Thyroid gland (tissue), 4 donors: ENCODE data around the gene HIVEP2.

ENCODE experiments used
- POLR2A ChIP-seq, 2 donors: fragments of 450-650 bp; IDR thresholded peaks; one replicate each; pipeline ENCODE4 v1.6.1; 2017; ENCODE audit warnings: antibody characterized with exemption in 2 of 2, mild to moderate bottlenecking in 2 of 2, moderate library complexity in 1 of 2
- TF ChIP-seq, protein P1 (sequence below), 6 experiments: fragments of 200-600 bp in 3 of 6; fragments of 450-650 bp in 3 of 6; sonication (generic) in 3 of 6; IDR thresholded peaks; one replicate each; pipeline ENCODE4 v1.5.1; 2016 to 2019; ENCODE audit warnings: antibody characterized with exemption in 6 of 6, mild to moderate bottlenecking in 2 of 6, inconsistent platforms in 1 of 6, moderate library complexity in 1 of 6

GRCh38 chr6:142879076-142879475, 65.9 kb downstream of the HIVEP2 start:
- TF ChIP-seq, protein P1, sequence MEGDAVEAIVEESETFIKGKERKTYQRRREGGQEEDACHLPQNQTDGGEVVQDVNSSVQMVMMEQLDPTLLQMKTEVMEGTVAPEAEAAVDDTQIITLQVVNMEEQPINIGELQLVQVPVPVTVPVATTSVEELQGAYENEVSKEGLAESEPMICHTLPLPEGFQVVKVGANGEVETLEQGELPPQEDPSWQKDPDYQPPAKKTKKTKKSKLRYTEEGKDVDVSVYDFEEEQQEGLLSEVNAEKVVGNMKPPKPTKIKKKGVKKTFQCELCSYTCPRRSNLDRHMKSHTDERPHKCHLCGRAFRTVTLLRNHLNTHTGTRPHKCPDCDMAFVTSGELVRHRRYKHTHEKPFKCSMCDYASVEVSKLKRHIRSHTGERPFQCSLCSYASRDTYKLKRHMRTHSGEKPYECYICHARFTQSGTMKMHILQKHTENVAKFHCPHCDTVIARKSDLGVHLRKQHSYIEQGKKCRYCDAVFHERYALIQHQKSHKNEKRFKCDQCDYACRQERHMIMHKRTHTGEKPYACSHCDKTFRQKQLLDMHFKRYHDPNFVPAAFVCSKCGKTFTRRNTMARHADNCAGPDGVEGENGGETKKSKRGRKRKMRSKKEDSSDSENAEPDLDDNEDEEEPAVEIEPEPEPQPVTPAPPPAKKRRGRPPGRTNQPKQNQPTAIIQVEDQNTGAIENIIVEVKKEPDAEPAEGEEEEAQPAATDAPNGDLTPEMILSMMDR (IDR thresholded peaks at IDR 0.05), result no peak
- no peak for TF ChIP-seq POLR2A (IDR thresholded peaks at IDR 0.05)
